Ishikawa (cell line): ENCODE measurements around the gene NBAS.

Experiments used
- CEBPB ChIP-seq: IDR thresholded peaks from 2 replicates; pipeline ENCODE4 v1.6.1; 2012
- CREB1 ChIP-seq: IDR thresholded peaks from 2 replicates; pipeline ENCODE4 v1.6.1; 2012; ENCODE audit warnings: low read depth
- EGR1 ChIP-seq: IDR thresholded peaks from 2 replicates; pipeline ENCODE4 v1.6.1; 2012
- EP300 ChIP-seq: IDR thresholded peaks from 2 replicates; pipeline ENCODE4 v1.6.1; 2012; ENCODE audit warnings: borderline replicate concordance
- FOXM1 ChIP-seq: IDR thresholded peaks from 2 replicates; pipeline ENCODE4 v1.6.1; 2012; ENCODE audit warnings: low read depth, borderline replicate concordance
- NFIC ChIP-seq: IDR thresholded peaks from 2 replicates; pipeline ENCODE4 v1.6.1; 2012
- RAD21 ChIP-seq: IDR thresholded peaks from 2 replicates; pipeline ENCODE4 v1.6.1; 2012; ENCODE audit warnings: low read depth
- TAF1 ChIP-seq: IDR thresholded peaks from 2 replicates; pipeline ENCODE4 v1.6.1; 2012; ENCODE audit warnings: low read depth, mild to moderate bottlenecking
- TCF12 ChIP-seq: IDR thresholded peaks from 2 replicates; pipeline ENCODE4 v1.6.1; 2012; ENCODE audit warnings: low read depth
- TEAD4 ChIP-seq: IDR thresholded peaks from 2 replicates; pipeline ENCODE4 v1.6.1; 2012
- YY1 ChIP-seq: IDR thresholded peaks from 2 replicates; pipeline ENCODE4 v1.6.1; 2012; ENCODE audit warnings: low read depth
- ZBTB7A ChIP-seq: IDR thresholded peaks from 2 replicates; pipeline ENCODE4 v1.6.1; 2012; ENCODE audit warnings: low read depth
- TF ChIP-seq, protein P1 (sequence below): IDR thresholded peaks from 2 replicates; pipeline ENCODE4 v1.6.1; 2012
- TF ChIP-seq, protein P2 (sequence below): IDR thresholded peaks from 2 replicates; pipeline ENCODE4 v1.6.1; 2012; ENCODE audit warnings: low read depth, mild to moderate bottlenecking
- TF ChIP-seq, protein P3 (sequence below): IDR thresholded peaks from 2 replicates; pipeline ENCODE4 v1.6.1; 2012

Gene NBAS

DNA sequence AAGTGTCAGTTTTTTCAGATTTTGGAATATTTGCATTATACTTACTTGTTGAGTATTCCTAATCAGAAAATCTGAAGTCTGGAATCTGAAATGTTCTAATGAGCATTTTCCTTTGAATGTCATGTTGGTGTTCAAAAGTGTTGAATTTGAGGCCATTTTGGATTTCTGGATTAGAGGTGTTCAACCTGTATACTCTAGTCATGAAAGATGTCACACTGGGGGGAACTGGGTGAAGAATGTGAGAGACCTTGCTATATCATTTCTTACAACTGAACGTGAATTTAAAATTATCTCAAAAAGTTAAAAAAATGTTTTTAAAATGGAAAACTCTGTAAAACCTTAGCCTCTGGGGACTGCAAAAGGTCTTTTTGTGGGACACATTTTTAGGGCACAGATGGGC lies 384.5 kb downstream of the NBAS start:
- TF ChIP-seq EGR1 = no peak
- TF ChIP-seq, protein P1, sequence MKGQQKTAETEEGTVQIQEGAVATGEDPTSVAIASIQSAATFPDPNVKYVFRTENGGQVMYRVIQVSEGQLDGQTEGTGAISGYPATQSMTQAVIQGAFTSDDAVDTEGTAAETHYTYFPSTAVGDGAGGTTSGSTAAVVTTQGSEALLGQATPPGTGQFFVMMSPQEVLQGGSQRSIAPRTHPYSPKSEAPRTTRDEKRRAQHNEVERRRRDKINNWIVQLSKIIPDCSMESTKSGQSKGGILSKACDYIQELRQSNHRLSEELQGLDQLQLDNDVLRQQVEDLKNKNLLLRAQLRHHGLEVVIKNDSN = no peak

DNA sequence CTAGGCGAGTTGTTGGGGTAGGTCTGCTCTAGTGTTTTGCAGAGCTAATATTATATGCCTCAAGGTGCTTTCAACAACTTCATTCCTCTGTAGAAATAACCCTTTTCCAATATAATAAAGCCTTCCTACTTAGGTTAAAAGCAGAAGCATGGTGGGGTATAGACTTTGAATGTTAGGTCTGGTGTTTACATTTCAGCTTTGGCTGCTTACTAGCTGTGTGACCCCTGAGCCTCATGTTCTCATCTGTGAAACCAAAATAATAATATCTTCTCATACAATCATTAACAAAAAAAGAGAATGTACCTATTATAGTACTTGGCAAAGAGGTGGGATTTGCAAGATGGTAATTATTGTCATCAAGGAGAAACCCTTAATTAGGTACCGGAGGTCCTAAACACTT lies 386.6 kb downstream of the NBAS start:
- TF ChIP-seq NFIC (no peak), TAF1 (no peak), EGR1 (no peak), EP300 (no peak), YY1 (no peak), FOXM1 (no peak), TCF12 (no peak)
- TF ChIP-seq, protein P1 = no peak
- TF ChIP-seq, protein P2, sequence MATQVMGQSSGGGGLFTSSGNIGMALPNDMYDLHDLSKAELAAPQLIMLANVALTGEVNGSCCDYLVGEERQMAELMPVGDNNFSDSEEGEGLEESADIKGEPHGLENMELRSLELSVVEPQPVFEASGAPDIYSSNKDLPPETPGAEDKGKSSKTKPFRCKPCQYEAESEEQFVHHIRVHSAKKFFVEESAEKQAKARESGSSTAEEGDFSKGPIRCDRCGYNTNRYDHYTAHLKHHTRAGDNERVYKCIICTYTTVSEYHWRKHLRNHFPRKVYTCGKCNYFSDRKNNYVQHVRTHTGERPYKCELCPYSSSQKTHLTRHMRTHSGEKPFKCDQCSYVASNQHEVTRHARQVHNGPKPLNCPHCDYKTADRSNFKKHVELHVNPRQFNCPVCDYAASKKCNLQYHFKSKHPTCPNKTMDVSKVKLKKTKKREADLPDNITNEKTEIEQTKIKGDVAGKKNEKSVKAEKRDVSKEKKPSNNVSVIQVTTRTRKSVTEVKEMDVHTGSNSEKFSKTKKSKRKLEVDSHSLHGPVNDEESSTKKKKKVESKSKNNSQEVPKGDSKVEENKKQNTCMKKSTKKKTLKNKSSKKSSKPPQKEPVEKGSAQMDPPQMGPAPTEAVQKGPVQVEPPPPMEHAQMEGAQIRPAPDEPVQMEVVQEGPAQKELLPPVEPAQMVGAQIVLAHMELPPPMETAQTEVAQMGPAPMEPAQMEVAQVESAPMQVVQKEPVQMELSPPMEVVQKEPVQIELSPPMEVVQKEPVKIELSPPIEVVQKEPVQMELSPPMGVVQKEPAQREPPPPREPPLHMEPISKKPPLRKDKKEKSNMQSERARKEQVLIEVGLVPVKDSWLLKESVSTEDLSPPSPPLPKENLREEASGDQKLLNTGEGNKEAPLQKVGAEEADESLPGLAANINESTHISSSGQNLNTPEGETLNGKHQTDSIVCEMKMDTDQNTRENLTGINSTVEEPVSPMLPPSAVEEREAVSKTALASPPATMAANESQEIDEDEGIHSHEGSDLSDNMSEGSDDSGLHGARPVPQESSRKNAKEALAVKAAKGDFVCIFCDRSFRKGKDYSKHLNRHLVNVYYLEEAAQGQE = no peak
- TF ChIP-seq, protein P3, sequence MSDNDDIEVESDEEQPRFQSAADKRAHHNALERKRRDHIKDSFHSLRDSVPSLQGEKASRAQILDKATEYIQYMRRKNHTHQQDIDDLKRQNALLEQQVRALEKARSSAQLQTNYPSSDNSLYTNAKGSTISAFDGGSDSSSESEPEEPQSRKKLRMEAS = no peak

DNA sequence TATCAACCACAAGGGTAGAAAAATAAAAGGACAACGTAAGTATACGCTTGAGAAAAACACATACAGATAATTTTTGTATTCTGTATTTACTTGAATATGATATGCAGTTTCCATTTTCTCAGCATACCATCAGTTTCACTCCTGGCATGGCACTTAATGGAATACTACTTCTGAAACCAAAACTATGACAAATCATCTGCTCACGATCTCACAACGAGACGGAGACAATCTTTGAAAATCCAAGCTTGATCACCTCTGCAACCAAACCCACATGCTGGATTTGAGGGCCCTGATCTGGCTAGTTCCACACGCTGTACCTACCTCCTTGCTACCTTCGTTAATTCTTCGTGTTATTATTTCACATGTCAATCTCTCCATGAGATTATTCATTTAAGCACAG lies 387.6 kb downstream of the NBAS start:
- TF ChIP-seq, protein P2 = no peak
- TF ChIP-seq TCF12 = no peak
- no peak for TF ChIP-seq YY1
- TF ChIP-seq NFIC = no peak
- TF ChIP-seq CREB1 = no peak
- no peak for TF ChIP-seq FOXM1
- TF ChIP-seq, protein P3 = no peak
- TF ChIP-seq TAF1 = no peak
- TF ChIP-seq TEAD4 = no peak
- TF ChIP-seq, protein P1 = no peak

DNA sequence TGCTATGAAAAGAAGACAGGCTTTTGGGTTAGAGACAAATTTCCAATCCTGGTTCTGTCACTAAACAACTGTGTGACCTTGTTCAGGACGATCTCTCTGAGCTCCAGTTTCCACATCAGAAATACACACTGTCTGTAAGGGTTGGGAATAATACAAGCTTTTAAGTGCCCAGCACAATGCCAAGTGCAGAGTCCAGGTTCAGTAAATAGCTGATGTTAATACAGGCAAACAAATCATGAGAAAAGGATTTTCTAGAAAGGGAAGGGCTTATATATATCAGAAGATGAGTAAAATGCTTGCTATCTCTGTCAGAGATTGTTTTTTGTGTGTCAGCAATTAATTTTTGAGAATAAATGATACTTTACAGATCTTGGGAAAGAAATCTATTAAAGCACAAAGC lies 388.3 kb downstream of the NBAS start:
- TF ChIP-seq FOXM1 = no peak
- no peak for TF ChIP-seq TEAD4
- TF ChIP-seq, protein P3 = no peak
- no peak for TF ChIP-seq NFIC

- TF ChIP-seq NFIC (no peak), TAF1 (no peak), CEBPB (no peak), RAD21 (no peak), YY1 (no peak)
Measured at GRCh38 chr2:15170070-15170775, 390.9 kb downstream of the NBAS start.

DNA sequence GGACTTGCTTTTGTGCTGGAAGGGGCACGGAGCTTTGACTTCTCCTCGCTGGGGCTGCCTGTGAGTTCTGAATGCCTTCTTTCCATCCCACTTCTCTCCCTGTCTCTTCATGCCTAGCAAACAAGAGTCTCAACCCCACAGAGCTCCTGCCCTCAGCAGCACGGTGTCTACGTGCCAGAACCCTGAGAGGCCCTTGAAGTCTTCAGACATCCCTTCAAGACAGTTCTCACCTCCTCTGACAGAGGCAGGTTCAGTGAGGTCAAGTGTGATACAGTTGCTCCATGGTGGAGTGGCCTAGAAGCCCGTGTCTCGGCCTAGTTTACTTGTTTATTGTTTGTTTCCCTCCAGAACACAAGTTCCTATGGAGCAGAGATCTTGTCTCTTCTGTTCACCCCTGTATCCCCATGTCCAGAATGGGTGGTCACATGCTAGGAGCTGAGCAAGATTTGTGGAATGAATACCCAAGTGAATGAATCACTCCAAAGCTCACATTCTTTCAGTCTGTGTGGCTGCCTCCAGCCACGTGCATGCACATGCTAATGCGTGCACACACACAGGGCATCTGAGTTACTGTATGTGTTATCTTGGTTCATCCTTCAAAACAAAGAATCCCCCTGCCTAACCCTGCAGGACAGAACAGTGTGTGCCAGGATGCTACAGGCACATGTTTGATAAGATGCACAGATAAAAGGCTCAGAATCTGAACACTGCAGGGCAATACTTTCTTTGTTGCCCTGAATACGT lies 391.6 kb downstream of the NBAS start:
- TF ChIP-seq, protein P3 = no peak
- TF ChIP-seq TCF12 = no peak
- no peak for TF ChIP-seq CREB1
- TF ChIP-seq, protein P1 = no peak
- no peak for TF ChIP-seq TEAD4
- no peak for TF ChIP-seq YY1
- no peak for TF ChIP-seq EP300
- TF ChIP-seq CEBPB = no peak
- TF ChIP-seq TAF1 = no peak
- TF ChIP-seq EGR1 = no peak
- no peak for TF ChIP-seq FOXM1
- TF ChIP-seq, protein P2 = no peak
- no peak for TF ChIP-seq RAD21
- TF ChIP-seq ZBTB7A = no peak
- no peak for TF ChIP-seq NFIC
